GM10248 (cell line): ENCODE results near the gene SLC22A16.

Source experiments
- CTCF ChIA-PET: fragments of 300-600 bp; sonication (Branson Sonifier 250); formaldehyde crosslinking; extraction: SDS; loops from one replicate; lab custom pipeline; 2021; ENCODE audit warnings: antibody characterized with exemption; lab: Yijun Ruan, JAX
- POLR2A ChIA-PET: fragments of 350-650 bp; sonication (Branson Sonifier 250); formaldehyde crosslinking; extraction: SDS; loops from one replicate; lab custom pipeline; 2020; ENCODE audit warnings: antibody characterized with exemption; lab: Yijun Ruan, JAX
- DNase-seq: peaks from one replicate; pipeline ENCODE4 v3.0.0; 2012; ENCODE audit errors: extremely low spot score
- TF ChIP-seq, protein P1 (sequence below): IDR thresholded peaks from 2 replicates; pipeline ENCODE4 v1.5.1; 2012; ENCODE audit warnings: mild to moderate bottlenecking, low read depth; ENCODE audit errors: extremely low read depth, missing control alignments, control extremely low read depth

SLC22A16 gene, protein sequence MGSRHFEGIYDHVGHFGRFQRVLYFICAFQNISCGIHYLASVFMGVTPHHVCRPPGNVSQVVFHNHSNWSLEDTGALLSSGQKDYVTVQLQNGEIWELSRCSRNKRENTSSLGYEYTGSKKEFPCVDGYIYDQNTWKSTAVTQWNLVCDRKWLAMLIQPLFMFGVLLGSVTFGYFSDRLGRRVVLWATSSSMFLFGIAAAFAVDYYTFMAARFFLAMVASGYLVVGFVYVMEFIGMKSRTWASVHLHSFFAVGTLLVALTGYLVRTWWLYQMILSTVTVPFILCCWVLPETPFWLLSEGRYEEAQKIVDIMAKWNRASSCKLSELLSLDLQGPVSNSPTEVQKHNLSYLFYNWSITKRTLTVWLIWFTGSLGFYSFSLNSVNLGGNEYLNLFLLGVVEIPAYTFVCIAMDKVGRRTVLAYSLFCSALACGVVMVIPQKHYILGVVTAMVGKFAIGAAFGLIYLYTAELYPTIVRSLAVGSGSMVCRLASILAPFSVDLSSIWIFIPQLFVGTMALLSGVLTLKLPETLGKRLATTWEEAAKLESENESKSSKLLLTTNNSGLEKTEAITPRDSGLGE

DNA sequence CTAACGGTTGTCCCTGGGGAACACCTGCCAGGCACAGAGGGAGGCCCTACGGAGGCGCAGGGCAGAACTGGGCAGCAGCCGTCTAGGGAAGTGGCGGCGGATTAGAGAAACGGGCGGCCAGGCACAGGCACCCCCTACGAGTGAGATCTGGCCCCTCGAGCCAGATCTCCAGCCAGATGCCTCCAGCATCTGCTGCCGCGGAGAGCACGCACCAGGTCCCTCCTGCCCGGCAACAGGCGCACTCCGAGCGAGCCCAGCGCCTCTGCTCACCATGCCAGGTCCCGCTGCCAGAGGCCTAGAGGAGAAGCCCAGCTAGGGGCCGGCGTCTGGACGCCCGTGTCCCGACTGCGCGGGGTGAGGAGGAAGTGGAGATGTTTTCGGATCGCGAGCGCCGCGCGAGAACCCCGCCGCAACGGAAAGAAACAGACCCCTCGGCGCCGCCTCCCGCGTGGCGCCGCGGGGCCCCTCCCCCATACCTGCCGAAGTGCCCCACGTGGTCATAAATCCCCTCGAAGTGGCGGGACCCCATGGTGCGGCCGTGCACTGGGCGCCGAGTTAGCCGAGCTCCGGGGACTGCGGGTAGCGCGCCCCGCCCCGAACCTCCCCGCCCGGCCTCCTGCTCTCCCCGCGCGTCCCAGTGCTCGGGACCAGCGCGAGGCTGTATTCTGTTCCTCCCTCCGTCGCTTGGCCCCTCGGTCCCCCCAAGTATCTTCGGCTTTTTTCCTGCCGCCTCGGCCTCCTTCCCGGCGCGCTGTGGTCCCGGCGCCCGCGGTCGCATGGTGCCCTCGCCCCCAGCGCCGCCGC lies at the start of gene SLC22A16:
TSS of gene SLC22A16 (minus strand) at position 568 of the 804 bp plus-strand sequence. CDS start at position 529, 39 bp downstream.
- DNase-seq = no peak
- CTCF ChIA-PET = no interaction called here
- TF ChIP-seq, protein P1, sequence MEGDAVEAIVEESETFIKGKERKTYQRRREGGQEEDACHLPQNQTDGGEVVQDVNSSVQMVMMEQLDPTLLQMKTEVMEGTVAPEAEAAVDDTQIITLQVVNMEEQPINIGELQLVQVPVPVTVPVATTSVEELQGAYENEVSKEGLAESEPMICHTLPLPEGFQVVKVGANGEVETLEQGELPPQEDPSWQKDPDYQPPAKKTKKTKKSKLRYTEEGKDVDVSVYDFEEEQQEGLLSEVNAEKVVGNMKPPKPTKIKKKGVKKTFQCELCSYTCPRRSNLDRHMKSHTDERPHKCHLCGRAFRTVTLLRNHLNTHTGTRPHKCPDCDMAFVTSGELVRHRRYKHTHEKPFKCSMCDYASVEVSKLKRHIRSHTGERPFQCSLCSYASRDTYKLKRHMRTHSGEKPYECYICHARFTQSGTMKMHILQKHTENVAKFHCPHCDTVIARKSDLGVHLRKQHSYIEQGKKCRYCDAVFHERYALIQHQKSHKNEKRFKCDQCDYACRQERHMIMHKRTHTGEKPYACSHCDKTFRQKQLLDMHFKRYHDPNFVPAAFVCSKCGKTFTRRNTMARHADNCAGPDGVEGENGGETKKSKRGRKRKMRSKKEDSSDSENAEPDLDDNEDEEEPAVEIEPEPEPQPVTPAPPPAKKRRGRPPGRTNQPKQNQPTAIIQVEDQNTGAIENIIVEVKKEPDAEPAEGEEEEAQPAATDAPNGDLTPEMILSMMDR = no peak
- POLR2A ChIA-PET = no interaction called here

DNA sequence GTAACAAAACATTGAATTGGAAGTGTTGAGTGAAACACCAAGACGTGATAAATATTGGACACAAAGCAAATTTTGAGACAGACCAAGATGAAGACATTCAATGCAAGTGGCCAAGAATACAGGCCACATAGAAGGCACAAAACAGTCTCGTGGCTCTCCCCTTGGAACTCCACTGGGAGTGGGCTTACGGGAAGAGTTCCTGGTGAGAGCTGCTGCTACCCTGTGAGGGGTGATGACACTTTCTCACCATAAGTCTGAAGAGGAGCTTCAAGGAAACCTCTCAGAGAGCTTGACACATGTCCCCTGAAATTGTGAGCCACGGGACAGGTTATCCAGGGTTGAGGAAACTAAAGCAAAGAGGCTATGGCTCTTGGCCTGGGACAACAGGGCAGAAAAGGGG lies 48.6 kb upstream of the SLC22A16 start:
- ChIA-PET CTCF (interaction anchor here (1.2 kb wide), 1 partner anchor 426 kb away, joined by 3 read pairs; no protein-coding TSS in a partner anchor), POLR2A (interaction anchor here (0.5 kb wide), 1 partner anchor 533 kb away, joined by 5 read pairs; no protein-coding TSS in a partner anchor)
- no peak for DNase-seq
- TF ChIP-seq, protein P1 = no peak

DNA sequence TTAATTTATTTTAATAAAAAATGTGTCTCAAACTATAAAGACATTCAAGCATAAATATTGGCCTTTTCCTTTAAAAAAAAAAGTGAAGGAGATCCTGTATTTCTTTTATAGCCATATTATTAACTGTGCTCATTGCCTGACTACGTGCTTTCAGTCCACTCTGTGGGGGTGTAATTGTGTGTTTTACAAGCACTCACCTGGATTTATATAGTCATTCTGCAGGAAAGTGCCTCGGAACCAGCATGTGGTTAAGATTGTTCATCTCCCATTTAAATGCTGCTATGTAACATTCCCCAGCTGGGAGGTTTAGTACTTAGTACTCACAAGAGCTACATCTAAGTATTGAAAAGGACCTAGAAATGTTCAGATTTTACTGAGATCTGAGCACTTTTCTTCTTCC lies 47.9 kb upstream of the SLC22A16 start:
- ChIA-PET CTCF (no interaction called here), POLR2A (no interaction called here)
- DNase-seq = no peak
- TF ChIP-seq, protein P1 = no peak

DNA sequence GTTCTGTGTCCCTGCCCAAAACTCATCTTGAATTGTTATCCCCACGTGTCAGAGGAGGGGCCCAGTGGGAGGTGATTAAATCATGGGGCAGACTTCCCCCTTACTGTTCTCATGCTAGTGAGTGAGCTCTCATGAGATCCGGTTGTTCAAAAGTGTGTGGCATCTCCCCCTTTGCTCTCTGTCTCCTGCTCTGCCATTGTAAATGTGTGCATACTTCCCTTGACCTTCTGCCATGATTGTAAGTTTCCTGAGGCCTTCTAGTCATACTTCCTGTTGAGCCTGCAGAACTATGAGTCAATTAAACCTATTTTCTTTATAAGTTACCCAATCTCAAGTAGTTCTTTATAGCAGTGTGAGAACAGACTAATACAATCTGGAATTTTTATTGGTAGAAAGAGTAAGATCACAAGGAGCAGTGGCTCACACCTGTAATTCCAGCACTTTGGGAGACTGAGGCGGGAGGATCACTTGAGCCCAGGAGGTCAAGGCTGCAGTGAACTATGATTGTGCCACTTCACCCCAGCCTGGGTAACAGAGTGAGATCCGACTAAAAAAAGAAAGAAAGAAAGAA lies 47.1 kb upstream of the SLC22A16 start:
- POLR2A ChIA-PET = no interaction called here
- CTCF ChIA-PET = no interaction called here
- DNase-seq = no peak
- TF ChIP-seq, protein P1 = no peak

DNA sequence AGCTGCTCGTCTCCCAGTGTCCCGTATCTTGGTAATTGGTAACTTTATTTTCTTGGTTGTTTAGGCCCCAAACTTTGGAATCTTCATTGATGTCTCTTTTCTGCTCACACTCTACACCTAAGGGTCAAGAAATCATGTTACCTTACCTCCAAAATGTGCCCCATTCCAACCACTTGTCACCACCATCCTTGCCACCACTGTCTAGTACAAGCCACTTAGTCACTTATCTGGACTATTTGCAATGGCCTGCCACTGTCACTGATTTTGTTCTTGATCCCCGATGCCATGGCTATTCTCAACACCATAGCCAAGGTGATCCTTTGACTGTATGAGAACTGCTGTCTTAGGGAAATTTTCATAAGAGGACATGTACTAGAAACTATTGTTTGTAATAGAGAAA lies 46.0 kb upstream of the SLC22A16 start:
- TF ChIP-seq, protein P1 = no peak
- CTCF ChIA-PET = no interaction called here
- no peak for DNase-seq
- POLR2A ChIA-PET = no interaction called here

DNA sequence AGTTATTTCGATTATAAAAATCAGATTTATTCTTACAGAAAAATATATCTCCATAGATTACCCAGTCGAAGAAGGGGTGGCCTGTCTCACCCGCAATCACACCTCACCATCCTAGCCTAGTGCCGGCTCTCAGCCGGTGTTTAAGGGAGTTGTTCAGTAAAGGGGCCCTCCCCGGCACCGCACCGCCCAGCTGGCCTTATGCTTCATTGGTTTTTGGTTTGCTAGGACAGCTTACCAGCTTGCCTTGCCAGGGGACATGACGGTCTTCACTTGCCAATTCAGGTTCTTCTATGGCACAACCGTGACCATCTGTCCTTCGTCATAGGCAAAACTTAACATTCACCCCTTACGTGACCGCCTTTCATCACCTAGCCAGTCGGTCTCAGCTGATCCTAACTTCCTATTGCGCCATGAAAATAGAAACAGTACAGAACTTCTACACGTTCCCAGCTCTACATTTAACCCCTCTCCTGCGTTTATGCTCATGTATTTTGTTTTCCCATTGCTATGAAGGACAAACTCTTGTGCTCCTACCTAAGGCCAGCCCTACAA lies 44.7 kb upstream of the SLC22A16 start:
- CTCF ChIA-PET = no interaction called here
- TF ChIP-seq, protein P1 = no peak
- no peak for DNase-seq
- POLR2A ChIA-PET = no interaction called here
